Right renal cortex interstitium (tissue), 3 donors: ENCODE data around the gene OR1S1. TPM values are rescaled to one million over a fixed set of nuclear protein-coding genes. Genes with fewer than 3 reads are reported as not detected.

ENCODE experiments used
- polyA plus RNA-seq, 3 donors: library from polyadenylated mRNA; unstranded; fragments of 120-200 nt; gene quantifications; one replicate each; pipeline ENCODE4 v1.2.1, GENCODE V29; 2013; ENCODE audit not compliant: insufficient read length in 3 of 3

OR1S1 gene
- polyA plus RNA-seq, 3 donors, result not detected

Other genes starting within 250 kb of the OR1S1 start
- not detected for gene OR9Q1, start 188.8 kb upstream of the OR1S1 start, polyA plus RNA-seq
- not detected for gene OR6Q1, start 181.8 kb upstream of the OR1S1 start, polyA plus RNA-seq
- not detected for gene OR9I1, start 87.2 kb upstream of the OR1S1 start, polyA plus RNA-seq
- gene OR9Q2, start 23.6 kb upstream of the OR1S1 start, polyA plus RNA-seq, result not detected
- not detected for gene OR1S2, start 8.6 kb upstream of the OR1S1 start, polyA plus RNA-seq
- gene OR10Q1, start 16.2 kb downstream of the OR1S1 start, polyA plus RNA-seq, result not detected
- gene OR10W1, start 55.5 kb downstream of the OR1S1 start, polyA plus RNA-seq, result not detected
- not detected for gene OR5B17, start 146.3 kb downstream of the OR1S1 start, polyA plus RNA-seq
- not detected for gene OR5B3, start 194.2 kb downstream of the OR1S1 start, polyA plus RNA-seq
- gene OR5B2, start 215.4 kb downstream of the OR1S1 start, polyA plus RNA-seq, result not detected
- gene OR5B12, start 229.5 kb downstream of the OR1S1 start, polyA plus RNA-seq, result not detected